Measurements from ENCODE around the gene CMTM6. TPM values are rescaled to one million over a fixed set of nuclear protein-coding genes. Genes with fewer than 3 reads are reported as not detected.

The CMTM6 gene, protein sequence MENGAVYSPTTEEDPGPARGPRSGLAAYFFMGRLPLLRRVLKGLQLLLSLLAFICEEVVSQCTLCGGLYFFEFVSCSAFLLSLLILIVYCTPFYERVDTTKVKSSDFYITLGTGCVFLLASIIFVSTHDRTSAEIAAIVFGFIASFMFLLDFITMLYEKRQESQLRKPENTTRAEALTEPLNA
- 48.8 TPM for polyA plus RNA-seq (2013, experiment 1 of 2)
- 47.4 TPM for polyA plus RNA-seq (2013, experiment 2 of 2)

DNA sequence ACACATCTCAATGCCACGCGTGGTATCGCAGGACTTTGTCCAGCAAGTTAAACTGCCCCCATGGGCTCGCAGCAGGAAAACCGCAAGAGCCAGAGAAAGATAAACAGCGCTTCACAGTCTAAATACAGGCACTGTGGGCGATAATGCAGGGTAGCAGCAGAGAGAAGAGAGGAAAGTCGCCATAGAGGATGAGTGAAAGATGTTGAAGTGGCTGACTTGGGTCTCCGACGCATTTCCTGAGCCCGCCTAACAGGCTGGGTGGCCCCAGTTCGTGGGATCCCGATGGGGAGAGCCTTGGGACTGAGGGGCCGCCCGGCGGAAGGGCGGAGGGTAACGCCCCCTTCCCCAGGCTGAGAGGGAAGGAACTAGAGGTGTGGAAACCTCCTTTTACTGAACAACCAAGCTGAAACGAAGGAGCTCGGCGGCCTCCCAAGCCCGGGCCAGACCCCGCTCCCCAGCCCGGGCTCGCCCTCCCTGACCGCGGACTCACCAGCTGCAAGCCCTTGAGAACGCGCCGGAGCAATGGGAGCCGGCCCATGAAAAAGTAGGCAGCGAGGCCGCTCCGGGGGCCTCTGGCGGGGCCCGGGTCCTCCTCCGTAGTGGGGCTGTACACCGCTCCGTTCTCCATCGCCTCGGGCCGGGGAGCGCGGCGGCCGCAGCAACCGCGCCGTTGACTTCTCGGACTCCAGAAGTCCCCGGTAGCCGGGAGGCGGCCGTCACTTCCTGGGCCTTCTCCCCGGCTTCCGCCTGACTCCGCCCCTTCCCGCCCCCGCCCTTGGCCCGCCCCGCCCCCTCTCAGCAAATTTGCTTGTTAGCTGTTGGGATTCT is at the start of gene CMTM6:
Gene CMTM6 (minus strand): TSS at position 735 of the 828 bp plus-strand sequence. CDS start 107 bp downstream, at position 628.
- Histone ChIP-seq H3K4ac (ENCODE audit: low read depth, low read length) (peak within 1 kb of the TSS; percentile 91), H4K5ac (ENCODE audit: low read length) (peak within 1 kb of the TSS; percentile 35), H3K79me2 (ENCODE audit: control insufficient read depth, insufficient read depth, low read length) (peaks cover 10% of the 10 kb centered on the region), H2BK120ac (ENCODE audit: low read depth, low read length) (no peak within 1 kb of the TSS), H3K9ac (ENCODE audit: low read length) (peak within 1 kb of the TSS; percentile 82), H3K23ac (ENCODE audit: low read length) (no peak within 1 kb of the TSS), H3K4me1 (ENCODE audit: control insufficient read depth, low read depth, low read length) (peaks cover 2% of the 10 kb centered on the region), H3K4me3 (ENCODE audit: low read length) (peak within 1 kb of the TSS; percentile 95), H3K36me3 (ENCODE audit: control insufficient read depth, insufficient read depth, low read length) (no peaks in the 10 kb centered on the region), H3K27me3 (ENCODE audit: insufficient read depth, low read length, poor library complexity) (no peaks in the 10 kb centered on the region), H2BK15ac (replicated peaks; ENCODE audit: low read depth) (no peak within 1 kb of the TSS), H3K56ac (ENCODE audit: low read length) (peak within 1 kb of the TSS; percentile 90), H4K8ac (ENCODE audit: low read depth, low read length) (no peak within 1 kb of the TSS), H2AK5ac (ENCODE audit: low read length) (no peak within 1 kb of the TSS), H2BK5ac (ENCODE audit: low read length) (peak within 1 kb of the TSS; percentile 31), H3K4me2 (ENCODE audit: low read length) (peak within 1 kb of the TSS; percentile 33), H3K18ac (ENCODE audit: low read length) (peak within 1 kb of the TSS; percentile 99), H3K27ac (ENCODE audit: low read depth, low read length) (peak within 1 kb of the TSS; percentile 96), H3K79me1 (ENCODE audit: low read length) (no peaks in the 10 kb centered on the region)
- peak; percentile 86 for DNase-seq
- no CpG with 5 or more reads among the region's 61 CpGs for WGBS (ENCODE audit: extremely low coverage, insufficient coverage, low lambda C conversion rate)

- H4K8ac ChIP-seq (ENCODE audit: low read depth, low read length), result no peak overlapping the region
- no peak overlapping the region for H2BK15ac ChIP-seq (replicated peaks; ENCODE audit: low read depth)
- WGBS (ENCODE audit: extremely low coverage, insufficient coverage, low lambda C conversion rate), result no CpG with 5 or more reads among the region's 1 CpG
- no peak overlapping the region for H4K5ac ChIP-seq (ENCODE audit: low read length)
- H3K36me3 ChIP-seq (ENCODE audit: control insufficient read depth, insufficient read depth, low read length), result no peaks in the 10 kb centered on the region
- H3K27ac ChIP-seq (ENCODE audit: low read depth, low read length), result no peak overlapping the region
- H2BK120ac ChIP-seq (ENCODE audit: low read depth, low read length), result no peak overlapping the region
- no peak for DNase-seq
- no peak overlapping the region for H2AK5ac ChIP-seq (ENCODE audit: low read length)
- H3K4me3 ChIP-seq (ENCODE audit: low read length), result no peak overlapping the region
- no peak overlapping the region for H3K4me2 ChIP-seq (ENCODE audit: low read length)
- no peaks in the 10 kb centered on the region for H3K27me3 ChIP-seq (ENCODE audit: insufficient read depth, low read length, poor library complexity)
- no peak overlapping the region for H3K9ac ChIP-seq (ENCODE audit: low read length)
- H3K23ac ChIP-seq (ENCODE audit: low read length), result no peak overlapping the region
- no peak overlapping the region for H3K18ac ChIP-seq (ENCODE audit: low read length)
- peaks cover 24% of the 10 kb centered on the region for H3K79me1 ChIP-seq (ENCODE audit: low read length)
- H3K4me1 ChIP-seq (ENCODE audit: control insufficient read depth, low read depth, low read length), result peaks cover 2% of the 10 kb centered on the region
- peaks cover 39% of the 10 kb centered on the region for H3K79me2 ChIP-seq (ENCODE audit: control insufficient read depth, insufficient read depth, low read length)
- H3K4ac ChIP-seq (ENCODE audit: low read depth, low read length), result no peak overlapping the region
- H3K56ac ChIP-seq (ENCODE audit: low read length), result no peak overlapping the region
- H2BK5ac ChIP-seq (ENCODE audit: low read length), result no peak overlapping the region
Observed at GRCh38 chr3:32552013-32552412, 49.4 kb upstream of the CMTM6 start.

GRCh38 chr3:32551496-32551895 is 48.8 kb upstream of the CMTM6 start:
- H3K27ac ChIP-seq (ENCODE audit: low read depth, low read length), result no peak overlapping the region
- H4K8ac ChIP-seq (ENCODE audit: low read depth, low read length), result no peak overlapping the region
- no peak overlapping the region for H2BK120ac ChIP-seq (ENCODE audit: low read depth, low read length)
- H3K79me1 ChIP-seq (ENCODE audit: low read length), result peaks cover 25% of the 10 kb centered on the region
- no peaks in the 10 kb centered on the region for H3K27me3 ChIP-seq (ENCODE audit: insufficient read depth, low read length, poor library complexity)
- H4K5ac ChIP-seq (ENCODE audit: low read length), result no peak overlapping the region
- no peak overlapping the region for H3K4me3 ChIP-seq (ENCODE audit: low read length)
- H3K18ac ChIP-seq (ENCODE audit: low read length), result no peak overlapping the region
- no peak overlapping the region for H3K23ac ChIP-seq (ENCODE audit: low read length)
- no peak overlapping the region for H2BK5ac ChIP-seq (ENCODE audit: low read length)
- H3K56ac ChIP-seq (ENCODE audit: low read length), result no peak overlapping the region
- H3K9ac ChIP-seq (ENCODE audit: low read length), result no peak overlapping the region
- no peak for DNase-seq
- peaks cover 39% of the 10 kb centered on the region for H3K79me2 ChIP-seq (ENCODE audit: control insufficient read depth, insufficient read depth, low read length)
- H3K4me1 ChIP-seq (ENCODE audit: control insufficient read depth, low read depth, low read length), result peaks cover 2% of the 10 kb centered on the region
- H2AK5ac ChIP-seq (ENCODE audit: low read length), result no peak overlapping the region
- H3K36me3 ChIP-seq (ENCODE audit: control insufficient read depth, insufficient read depth, low read length), result no peaks in the 10 kb centered on the region
- no peak overlapping the region for H2BK15ac ChIP-seq (replicated peaks; ENCODE audit: low read depth)
- H3K4ac ChIP-seq (ENCODE audit: low read depth, low read length), result no peak overlapping the region
- no peak overlapping the region for H3K4me2 ChIP-seq (ENCODE audit: low read length)

GRCh38 chr3:32551087-32551486 is 48.4 kb upstream of the CMTM6 start:
- no peaks in the 10 kb centered on the region for H3K36me3 ChIP-seq (ENCODE audit: control insufficient read depth, insufficient read depth, low read length)
- H3K4me3 ChIP-seq (ENCODE audit: low read length), result no peak overlapping the region
- H2BK120ac ChIP-seq (ENCODE audit: low read depth, low read length), result no peak overlapping the region
- no CpG with 5 or more reads among the region's 2 CpGs for WGBS (ENCODE audit: extremely low coverage, insufficient coverage, low lambda C conversion rate)
- H3K4me2 ChIP-seq (ENCODE audit: low read length), result no peak overlapping the region
- no peak overlapping the region for H3K9ac ChIP-seq (ENCODE audit: low read length)
- H3K27me3 ChIP-seq (ENCODE audit: insufficient read depth, low read length, poor library complexity), result no peaks in the 10 kb centered on the region
- H3K27ac ChIP-seq (ENCODE audit: low read depth, low read length), result no peak overlapping the region
- peaks cover 22% of the 10 kb centered on the region for H3K79me1 ChIP-seq (ENCODE audit: low read length)
- H2BK15ac ChIP-seq (replicated peaks; ENCODE audit: low read depth), result no peak overlapping the region
- no peak overlapping the region for H3K18ac ChIP-seq (ENCODE audit: low read length)
- no peak overlapping the region for H3K23ac ChIP-seq (ENCODE audit: low read length)
- no peak overlapping the region for H3K56ac ChIP-seq (ENCODE audit: low read length)
- no peak for DNase-seq
- peaks cover 36% of the 10 kb centered on the region for H3K79me2 ChIP-seq (ENCODE audit: control insufficient read depth, insufficient read depth, low read length)
- no peak overlapping the region for H3K4ac ChIP-seq (ENCODE audit: low read depth, low read length)
- no peak overlapping the region for H2BK5ac ChIP-seq (ENCODE audit: low read length)
- no peak overlapping the region for H4K5ac ChIP-seq (ENCODE audit: low read length)
- H4K8ac ChIP-seq (ENCODE audit: low read depth, low read length), result no peak overlapping the region
- H2AK5ac ChIP-seq (ENCODE audit: low read length), result no peak overlapping the region
- peaks cover 2% of the 10 kb centered on the region for H3K4me1 ChIP-seq (ENCODE audit: control insufficient read depth, low read depth, low read length)

- peaks cover 5% of the 10 kb centered on the region for H3K79me1 ChIP-seq (ENCODE audit: low read length)
- H3K4me2 ChIP-seq (ENCODE audit: low read length), result no peak overlapping the region
- H4K5ac ChIP-seq (ENCODE audit: low read length), result no peak overlapping the region
- no peak overlapping the region for H3K27ac ChIP-seq (ENCODE audit: low read depth, low read length)
- no peaks in the 10 kb centered on the region for H3K36me3 ChIP-seq (ENCODE audit: control insufficient read depth, insufficient read depth, low read length)
- no peak overlapping the region for H3K4me3 ChIP-seq (ENCODE audit: low read length)
- H3K56ac ChIP-seq (ENCODE audit: low read length), result no peak overlapping the region
- H4K8ac ChIP-seq (ENCODE audit: low read depth, low read length), result no peak overlapping the region
- no peak overlapping the region for H3K4ac ChIP-seq (ENCODE audit: low read depth, low read length)
- H2AK5ac ChIP-seq (ENCODE audit: low read length), result no peak overlapping the region
- H2BK5ac ChIP-seq (ENCODE audit: low read length), result no peak overlapping the region
- no peak overlapping the region for H3K18ac ChIP-seq (ENCODE audit: low read length)
- H3K23ac ChIP-seq (ENCODE audit: low read length), result no peak overlapping the region
- no peak overlapping the region for H2BK120ac ChIP-seq (ENCODE audit: low read depth, low read length)
- no peak overlapping the region for H3K9ac ChIP-seq (ENCODE audit: low read length)
- peaks cover 6% of the 10 kb centered on the region for H3K79me2 ChIP-seq (ENCODE audit: control insufficient read depth, insufficient read depth, low read length)
- H3K27me3 ChIP-seq (ENCODE audit: insufficient read depth, low read length, poor library complexity), result no peaks in the 10 kb centered on the region
- H3K4me1 ChIP-seq (ENCODE audit: control insufficient read depth, low read depth, low read length), result no peaks in the 10 kb centered on the region
- no peak overlapping the region for H2BK15ac ChIP-seq (replicated peaks; ENCODE audit: low read depth)
- no peak for DNase-seq
Observed at GRCh38 chr3:32545305-32545704, 42.7 kb upstream of the CMTM6 start.
